ENCODE data around the gene GPC5. TPM values are rescaled to one million over a fixed set of nuclear protein-coding genes. Genes with fewer than 3 reads are reported as not detected.

Gene GPC5
- total RNA-seq, 4 donors from 2014 or later = 0.74 to 1.1 TPM; not detected in 2

DNA sequence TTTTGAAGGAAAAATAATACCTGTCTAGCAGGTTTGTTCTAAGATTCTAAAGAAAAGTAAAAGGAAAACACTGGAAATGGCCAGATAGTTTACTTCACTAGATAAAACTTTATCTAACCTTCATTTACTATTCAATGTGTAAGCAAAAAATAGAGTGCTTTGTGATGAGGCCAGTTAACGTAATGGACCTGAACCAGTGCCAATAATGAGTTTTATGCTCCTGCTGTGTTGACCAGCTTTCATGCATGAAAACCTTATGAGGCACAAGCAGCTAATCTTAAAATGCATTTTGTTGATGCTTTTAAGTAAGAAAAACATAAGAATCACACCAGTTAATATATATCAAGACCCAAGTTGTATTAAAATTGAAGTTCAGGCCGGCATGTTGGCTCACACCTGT, 1211.0 kb downstream of the GPC5 start:
- no peak for ATAC-seq (ENCODE audit: low FRiP score)
- TF ChIP-seq, protein P1, sequence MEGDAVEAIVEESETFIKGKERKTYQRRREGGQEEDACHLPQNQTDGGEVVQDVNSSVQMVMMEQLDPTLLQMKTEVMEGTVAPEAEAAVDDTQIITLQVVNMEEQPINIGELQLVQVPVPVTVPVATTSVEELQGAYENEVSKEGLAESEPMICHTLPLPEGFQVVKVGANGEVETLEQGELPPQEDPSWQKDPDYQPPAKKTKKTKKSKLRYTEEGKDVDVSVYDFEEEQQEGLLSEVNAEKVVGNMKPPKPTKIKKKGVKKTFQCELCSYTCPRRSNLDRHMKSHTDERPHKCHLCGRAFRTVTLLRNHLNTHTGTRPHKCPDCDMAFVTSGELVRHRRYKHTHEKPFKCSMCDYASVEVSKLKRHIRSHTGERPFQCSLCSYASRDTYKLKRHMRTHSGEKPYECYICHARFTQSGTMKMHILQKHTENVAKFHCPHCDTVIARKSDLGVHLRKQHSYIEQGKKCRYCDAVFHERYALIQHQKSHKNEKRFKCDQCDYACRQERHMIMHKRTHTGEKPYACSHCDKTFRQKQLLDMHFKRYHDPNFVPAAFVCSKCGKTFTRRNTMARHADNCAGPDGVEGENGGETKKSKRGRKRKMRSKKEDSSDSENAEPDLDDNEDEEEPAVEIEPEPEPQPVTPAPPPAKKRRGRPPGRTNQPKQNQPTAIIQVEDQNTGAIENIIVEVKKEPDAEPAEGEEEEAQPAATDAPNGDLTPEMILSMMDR (IDR thresholded peaks at IDR 0.05) = no peak
- DNase-seq (ENCODE audit: low spot score) = no peak

DNA sequence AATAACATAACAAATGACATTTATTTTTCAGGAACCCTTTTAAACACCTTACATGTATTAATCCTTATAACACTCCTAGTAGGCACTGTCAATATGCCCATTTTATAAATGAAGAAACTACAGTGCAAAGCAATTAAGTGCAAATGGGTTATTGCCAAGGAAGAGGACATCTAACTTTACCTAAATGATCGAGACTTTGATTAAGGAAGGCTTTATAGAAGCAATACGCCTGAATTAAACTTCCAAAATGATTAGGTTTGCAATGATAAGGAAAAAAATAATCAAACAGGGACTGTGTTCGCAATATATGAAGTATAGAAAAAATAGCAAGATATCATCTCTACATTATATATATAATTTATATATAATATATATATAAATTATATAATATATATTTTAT, 1214.5 kb downstream of the GPC5 start:
- DNase-seq (ENCODE audit: low spot score) (no peak), ATAC-seq (ENCODE audit: low FRiP score) (no peak)
- TF ChIP-seq, protein P1 (IDR thresholded peaks at IDR 0.05) = no peak

DNA sequence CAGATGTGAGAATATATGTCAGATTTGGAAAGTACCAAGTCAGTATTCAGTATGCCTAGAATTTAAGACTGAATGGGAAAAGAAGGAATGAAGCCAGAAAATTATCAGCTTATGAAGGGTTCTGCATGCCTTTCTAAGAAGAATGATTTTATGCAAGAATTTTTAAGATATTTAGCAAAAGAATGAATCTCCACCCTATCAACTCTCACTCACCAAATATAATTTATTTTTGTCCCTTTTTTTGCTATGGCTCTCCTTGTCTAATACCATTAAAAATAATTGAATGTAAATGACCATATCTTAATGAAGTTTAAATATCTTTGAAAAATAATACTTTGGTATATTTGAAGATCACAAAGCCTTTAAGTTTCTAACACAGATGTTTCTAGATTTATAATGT, 1215.5 kb downstream of the GPC5 start:
- DNase-seq (ENCODE audit: low spot score) = no peak
- ATAC-seq (ENCODE audit: low FRiP score) = no peak
- TF ChIP-seq, protein P1 (IDR thresholded peaks at IDR 0.05) = no peak

DNA sequence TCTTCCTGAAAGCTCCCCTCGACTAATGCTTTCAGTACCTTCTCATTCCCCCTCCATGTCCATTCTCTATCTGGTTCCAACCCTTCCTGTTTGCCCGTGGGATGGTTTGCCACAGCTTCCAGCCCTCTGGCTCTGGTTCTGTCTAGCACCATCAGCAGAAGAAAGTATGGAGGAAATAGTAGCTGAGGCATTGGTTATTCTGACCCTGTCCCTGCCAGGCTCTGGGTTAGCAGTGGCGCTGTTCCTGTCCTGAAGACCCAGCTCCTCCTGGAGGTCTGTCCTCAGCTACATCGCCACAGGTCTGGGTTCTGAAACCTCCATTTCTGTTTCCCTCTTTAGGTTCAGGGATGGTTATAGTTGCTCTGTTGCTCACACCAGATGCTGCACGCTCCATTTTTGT, 1223.6 kb downstream of the GPC5 start:
- DNase-seq (ENCODE audit: low spot score) = no peak
- no peak for ATAC-seq (ENCODE audit: low FRiP score)
- TF ChIP-seq, protein P1 (IDR thresholded peaks at IDR 0.05) = no peak

DNA sequence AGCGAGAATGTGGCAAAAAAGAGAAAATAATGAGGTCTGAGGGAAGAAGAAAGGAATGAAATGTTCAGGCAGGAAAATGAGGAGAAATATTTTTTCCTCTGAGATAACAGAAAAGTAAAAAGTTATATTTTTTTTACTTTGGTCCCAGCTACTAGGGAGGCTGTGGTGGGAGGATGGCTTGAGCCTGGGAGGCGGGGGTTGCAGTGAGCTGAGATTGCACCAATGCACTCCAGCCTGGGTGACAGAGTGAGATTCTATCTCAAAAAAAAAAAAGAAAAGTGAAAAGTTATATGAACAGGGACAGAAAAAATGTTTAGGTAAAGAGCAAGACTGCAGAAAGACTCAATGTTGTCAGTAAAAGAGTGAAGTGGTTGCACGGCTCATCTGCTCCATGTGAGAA, 1224.5 kb downstream of the GPC5 start:
- TF ChIP-seq, protein P1 (IDR thresholded peaks at IDR 0.05) = no peak
- ATAC-seq (ENCODE audit: low FRiP score) = no peak

DNA sequence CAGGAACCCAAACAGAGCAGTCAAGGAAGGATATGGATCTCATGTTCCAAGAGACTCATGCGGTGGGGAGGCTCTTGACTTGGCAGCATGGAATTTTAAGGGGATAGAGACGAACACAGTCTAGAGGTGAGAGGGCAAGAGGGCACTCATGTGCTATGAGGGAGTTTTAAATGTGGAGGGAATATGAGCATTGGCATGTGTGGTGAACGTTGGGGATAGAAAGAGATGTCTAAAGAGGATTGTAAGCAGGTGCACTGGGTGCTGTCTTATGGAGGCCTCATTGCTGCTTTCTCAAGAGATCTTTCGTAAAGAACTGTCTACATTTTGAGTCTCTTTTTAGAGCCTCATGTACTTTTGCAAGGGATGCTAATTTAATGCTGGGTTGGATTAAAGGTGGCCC, 1227.9 kb downstream of the GPC5 start:
- DNase-seq (ENCODE audit: low spot score) (no peak), ATAC-seq (ENCODE audit: low FRiP score) (no peak)
- TF ChIP-seq, protein P1 (IDR thresholded peaks at IDR 0.05) = no peak

More for the DNA sequence above, 1224.5 kb downstream of the GPC5 start:
- no peak for DNase-seq (ENCODE audit: low spot score)

DNA sequence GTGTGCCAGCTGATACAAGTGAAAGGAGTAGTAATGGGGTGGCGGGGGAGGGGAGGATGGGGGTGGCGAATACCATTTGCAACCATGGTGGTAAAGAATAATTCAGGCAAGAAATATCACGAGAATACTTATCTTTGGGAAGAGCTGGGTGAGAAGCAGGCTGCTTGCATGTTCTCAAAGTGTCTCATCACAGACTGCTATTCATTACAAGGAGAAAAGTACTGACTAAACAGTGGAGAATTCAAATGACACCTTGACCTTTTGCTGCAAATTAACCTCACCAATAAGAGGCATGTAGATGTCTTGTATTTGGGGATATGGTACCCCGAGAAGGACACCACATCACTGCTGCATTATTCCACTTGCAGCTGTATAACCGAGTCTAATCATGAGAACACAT, 1242.5 kb downstream of the GPC5 start:
- ATAC-seq (ENCODE audit: low FRiP score) = no peak
- no peak for DNase-seq (ENCODE audit: low spot score)
- TF ChIP-seq, protein P1 (IDR thresholded peaks at IDR 0.05) = no peak
